HG02642 (cell line): Measurements from ENCODE around the gene TMEM253.

Source experiments
- ATAC-seq: cut with Tn5 transposase; IDR thresholded peaks from one replicate; pipeline ENCODE4 v1.9.1; 2021; ENCODE audit warnings: mild to moderate bottlenecking; ENCODE audit not compliant: unreplicated experiment, poor library complexity

TMEM253 gene

GRCh38 chr14:21149641-21150367, 48.9 kb downstream of the TMEM253 start:
- no peak for ATAC-seq
